H9 (cell line): ENCODE data around the gene SYNE2. TPM values are rescaled to one million over a fixed set of nuclear protein-coding genes. Genes with fewer than 3 reads are reported as not detected.

Experiments
- DNase-seq: peaks from one replicate; pipeline ENCODE4 v3.0.0-alpha.2; 2017
- H2AFZ ChIP-seq: one replicate; pipeline ENCODE4 v1.6.1; 2013; ENCODE audit warnings: mild to moderate bottlenecking, low read length, control low read depth, moderate library complexity
- H2AK5ac ChIP-seq: 2 replicates; pipeline ENCODE4 v1.6.1; 2013; ENCODE audit warnings: low read length, control low read depth, mixed read lengths; ENCODE audit not compliant: insufficient read length
- H2BK120ac ChIP-seq: one replicate; pipeline ENCODE4 v1.6.1; 2013; ENCODE audit warnings: low read depth, mild to moderate bottlenecking, low read length, control low read depth, inconsistent platforms; ENCODE audit not compliant: poor library complexity, severe bottlenecking
- H2BK12ac ChIP-seq: 2 replicates; pipeline ENCODE4 v1.6.1; 2013; ENCODE audit warnings: low read length, control low read depth, mixed read lengths, low read depth; ENCODE audit not compliant: insufficient read length
- H2BK15ac ChIP-seq: 2 replicates; pipeline ENCODE4 v1.6.1; 2013; ENCODE audit warnings: low read depth, low read length, control low read depth
- H2BK20ac ChIP-seq: one replicate; pipeline ENCODE4 v1.6.1; 2013; ENCODE audit warnings: low read depth, mild to moderate bottlenecking, low read length, control low read depth, inconsistent platforms; ENCODE audit not compliant: poor library complexity, severe bottlenecking
- H2BK5ac ChIP-seq: 2 replicates; pipeline ENCODE4 v1.6.1; 2013; ENCODE audit warnings: low read length, control low read depth, mixed read lengths; ENCODE audit not compliant: insufficient read length
- H3K14ac ChIP-seq: 2 replicates; pipeline ENCODE4 v1.6.1; 2013; ENCODE audit warnings: low read length, control low read depth; ENCODE audit not compliant: insufficient read depth
- H3K18ac ChIP-seq: 2 replicates; pipeline ENCODE4 v1.6.1; 2013; ENCODE audit warnings: low read depth, mild to moderate bottlenecking, mixed read lengths, low read length, control low read depth; ENCODE audit not compliant: insufficient read length
- H3K23ac ChIP-seq: 2 replicates; pipeline ENCODE4 v1.6.1; 2013; ENCODE audit warnings: low read length, control low read depth, mixed read lengths, low read depth; ENCODE audit not compliant: insufficient read length
- H3K23me2 ChIP-seq: 2 replicates; pipeline ENCODE4 v1.6.1; 2013; ENCODE audit warnings: low read depth, mild to moderate bottlenecking, mixed read lengths, low read length, control low read depth; ENCODE audit not compliant: insufficient read length, poor library complexity, severe bottlenecking
- H3K27ac ChIP-seq: 2 replicates; pipeline ENCODE4 v1.5.1; 2013; ENCODE audit warnings: low read length, control low read depth, mixed read lengths, low read depth; ENCODE audit not compliant: insufficient read length
- H3K27me3 ChIP-seq: 2 replicates; pipeline ENCODE4 v1.6.1; 2013; ENCODE audit warnings: low read length, control low read depth, inconsistent platforms; ENCODE audit not compliant: insufficient read depth
- H3K4ac ChIP-seq: 2 replicates; pipeline ENCODE4 v1.6.1; 2013; ENCODE audit warnings: low read depth, mild to moderate bottlenecking, control low read depth, inconsistent platforms, low read length, moderate library complexity
- H3K4me1 ChIP-seq: 2 replicates; pipeline ENCODE4 v1.6.1; 2013; ENCODE audit warnings: low read length, control low read depth, inconsistent platforms; ENCODE audit not compliant: insufficient read depth
- H3K4me2 ChIP-seq: 2 replicates; pipeline ENCODE4 v1.6.1; 2013; ENCODE audit warnings: low read length, control low read depth, mixed read lengths; ENCODE audit not compliant: insufficient read length, insufficient read depth
- H3K56ac ChIP-seq: 2 replicates; pipeline ENCODE4 v1.6.1; 2013; ENCODE audit warnings: low read depth, mild to moderate bottlenecking, mixed read lengths, low read length, control low read depth; ENCODE audit not compliant: insufficient read length
- H3K79me1 ChIP-seq: 2 replicates; pipeline ENCODE4 v1.6.1; 2013; ENCODE audit warnings: low read depth, mild to moderate bottlenecking, moderate library complexity, low read length, control low read depth, inconsistent platforms; ENCODE audit not compliant: insufficient read depth, poor library complexity, severe bottlenecking
- H3K79me2 ChIP-seq: 2 replicates; pipeline ENCODE4 v1.6.1; 2013; ENCODE audit warnings: low read length, control low read depth, inconsistent platforms; ENCODE audit not compliant: insufficient read depth
- H3K9ac ChIP-seq: 2 replicates; pipeline ENCODE4 v1.6.1; 2013; ENCODE audit warnings: low read length, control low read depth, mixed read lengths; ENCODE audit not compliant: insufficient read length; ENCODE audit errors: extremely low read depth
- H3K9me3 ChIP-seq: one replicate; pipeline ENCODE4 v1.6.1; 2013; ENCODE audit warnings: low read depth, low read length, inconsistent platforms; ENCODE audit not compliant: control insufficient read depth
- H3T11ph ChIP-seq: one replicate; pipeline ENCODE4 v1.6.1; 2013; ENCODE audit warnings: mild to moderate bottlenecking, low read length, control low read depth, inconsistent platforms
- H4K20me1 ChIP-seq: one replicate; pipeline ENCODE4 v1.6.1; 2013; ENCODE audit not compliant: control insufficient read depth, insufficient read length, insufficient read depth
- H4K5ac ChIP-seq: 2 replicates; pipeline ENCODE4 v1.6.1; 2013; ENCODE audit warnings: low read depth, mild to moderate bottlenecking, mixed read lengths, low read length, control low read depth; ENCODE audit not compliant: insufficient read length
- H4K8ac ChIP-seq: replicated peaks from 2 replicates; pipeline ENCODE4 v1.6.1; 2013; ENCODE audit warnings: low read length, control low read depth, mixed read lengths, low read depth; ENCODE audit not compliant: insufficient read length
- H4K91ac ChIP-seq: 2 replicates; pipeline ENCODE4 v1.6.1; 2013; ENCODE audit warnings: low read depth, mild to moderate bottlenecking, moderate library complexity, mixed read lengths, low read length, control low read depth; ENCODE audit not compliant: insufficient read length
- H3K27ac Mint-ChIP-seq, 3 experiments: 2 replicates in 2 of 3; 3 replicates in 1 of 3; pipeline ENCODE4 v1.8.0; 2020 to 2021; ENCODE audit warnings: mixed read lengths in 3 of 3, mild to moderate bottlenecking in 1 of 3, moderate library complexity in 1 of 3
- H3K27me3 Mint-ChIP-seq: 2 replicates; pipeline ENCODE4 v1.8.0; 2021; ENCODE audit warnings: low read depth, mild to moderate bottlenecking, moderate library complexity, mixed read lengths
- H3K36me3 Mint-ChIP-seq, 3 experiments: 2 replicates in 2 of 3; 3 replicates in 1 of 3; pipeline ENCODE4 v1.8.0; 2020 to 2021; ENCODE audit warnings: low read depth in 3 of 3, mixed read lengths in 3 of 3; ENCODE audit not compliant: insufficient read depth in 1 of 3
- H3K4me1 Mint-ChIP-seq, 2 experiments: 2 replicates each; pipeline ENCODE4 v1.8.0; 2020; ENCODE audit warnings: mixed read lengths in 2 of 2
- H3K4me3 Mint-ChIP-seq, 2 experiments: 2 replicates in 1 of 2; 3 replicates in 1 of 2; pipeline ENCODE4 v1.8.0; 2020 to 2021; ENCODE audit warnings: mild to moderate bottlenecking in 2 of 2, mixed read lengths in 2 of 2, moderate library complexity in 1 of 2
- H3K9me3 Mint-ChIP-seq, 2 experiments: 2 replicates in 1 of 2; 3 replicates in 1 of 2; pipeline ENCODE4 v1.8.0; 2020; ENCODE audit warnings: mild to moderate bottlenecking in 2 of 2, mixed read lengths in 2 of 2, moderate library complexity in 1 of 2
- WGBS: extraction: QIAGEN DNeasy Blood & Tissue Kit; methylation state at CpG from one replicate; pipeline ENCODE4 v1.1.7; 2013; ENCODE audit warnings: missing lambda C conversion rate, low lambda C conversion rate, mixed read lengths; ENCODE audit not compliant: insufficient read length; ENCODE audit errors: extremely low coverage; 5-methylcytosine and 5-hydroxymethylcytosine counted together
- total RNA-seq: library from RNA; stranded (reverse); gene quantifications from 2 replicates; pipeline ENCODE4 v1.2.1, GENCODE V29; 2021
- TF ChIP-seq, protein P1 (sequence below): fragments of 200-600 bp; sonication (generic); conservative IDR thresholded peaks from 3 replicates; pipeline ENCODE4 v1.8.0; 2021; ENCODE audit warnings: antibody characterized with exemption, mild to moderate bottlenecking

Gene SYNE2
- total RNA-seq, 1 experiment from 2014 or later: 43.3 TPM

DNA sequence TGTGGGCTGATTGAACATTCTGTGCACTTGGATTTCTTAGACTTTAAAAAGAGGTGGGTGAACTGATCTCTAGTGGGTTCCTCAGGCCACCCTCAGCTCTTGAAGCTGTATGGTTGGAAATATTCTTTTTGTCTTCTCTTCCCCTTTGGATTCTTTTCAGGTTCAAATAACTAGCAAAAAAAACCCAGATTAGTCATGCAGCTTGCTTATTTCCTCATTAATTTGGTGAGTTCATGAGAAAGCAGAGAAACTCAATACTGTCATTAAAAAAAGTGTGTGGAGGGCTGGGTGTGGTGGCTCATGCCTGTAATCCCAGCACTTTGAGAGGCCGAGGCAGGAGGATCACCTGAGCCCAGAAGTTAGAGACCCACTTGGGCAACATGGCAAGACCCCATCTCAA is 258.0 kb downstream of the SYNE2 start:
- Histone ChIP-seq H3K79me1 (no peaks in the 10 kb centered on the region), H2BK5ac (no peak overlapping the region), H3K4me2 (no peak overlapping the region), H4K20me1 (no peaks in the 10 kb centered on the region), H2BK15ac (no peak overlapping the region), H3K27me3 (no peaks in the 10 kb centered on the region), H2BK120ac (no peak overlapping the region), H3K9ac (no peak overlapping the region), H4K8ac (no peak overlapping the region), H3K4ac (no peak overlapping the region), H3K79me2 (no peaks in the 10 kb centered on the region), H3K4me1 (peaks cover 2% of the 10 kb centered on the region; the same call in 1 of the 2 replicates), H2AK5ac (no peak overlapping the region), H3K23me2 (no peaks in the 10 kb centered on the region), H2BK20ac (no peak overlapping the region), H3K9me3 (no peaks in the 10 kb centered on the region), H4K91ac (no peak overlapping the region), H3K18ac (no peak overlapping the region), H2AFZ (no peak overlapping the region), H3K23ac (no peak overlapping the region), H3K14ac (no peak overlapping the region), H3K56ac (no peak overlapping the region), H3K27ac (no peak overlapping the region), H4K5ac (no peak overlapping the region), H2BK12ac (no peak overlapping the region), H3T11ph (no peak overlapping the region)
- TF ChIP-seq, protein P1, sequence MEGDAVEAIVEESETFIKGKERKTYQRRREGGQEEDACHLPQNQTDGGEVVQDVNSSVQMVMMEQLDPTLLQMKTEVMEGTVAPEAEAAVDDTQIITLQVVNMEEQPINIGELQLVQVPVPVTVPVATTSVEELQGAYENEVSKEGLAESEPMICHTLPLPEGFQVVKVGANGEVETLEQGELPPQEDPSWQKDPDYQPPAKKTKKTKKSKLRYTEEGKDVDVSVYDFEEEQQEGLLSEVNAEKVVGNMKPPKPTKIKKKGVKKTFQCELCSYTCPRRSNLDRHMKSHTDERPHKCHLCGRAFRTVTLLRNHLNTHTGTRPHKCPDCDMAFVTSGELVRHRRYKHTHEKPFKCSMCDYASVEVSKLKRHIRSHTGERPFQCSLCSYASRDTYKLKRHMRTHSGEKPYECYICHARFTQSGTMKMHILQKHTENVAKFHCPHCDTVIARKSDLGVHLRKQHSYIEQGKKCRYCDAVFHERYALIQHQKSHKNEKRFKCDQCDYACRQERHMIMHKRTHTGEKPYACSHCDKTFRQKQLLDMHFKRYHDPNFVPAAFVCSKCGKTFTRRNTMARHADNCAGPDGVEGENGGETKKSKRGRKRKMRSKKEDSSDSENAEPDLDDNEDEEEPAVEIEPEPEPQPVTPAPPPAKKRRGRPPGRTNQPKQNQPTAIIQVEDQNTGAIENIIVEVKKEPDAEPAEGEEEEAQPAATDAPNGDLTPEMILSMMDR: no peak
- no peaks in the 10 kb centered on the region for H3K9me3 Mint-ChIP-seq
- H3K27me3 Mint-ChIP-seq: no peaks in the 10 kb centered on the region
- no CpG with 5 or more reads among the region's 1 CpG for WGBS
- H3K27ac Mint-ChIP-seq: no peak overlapping the region
- H3K4me3 Mint-ChIP-seq: no peak overlapping the region
- no peak for DNase-seq
- peaks cover 0 to 12% (median 9%) of the 10 kb centered on the region in 3 experiments; a peak in 3 of 7 replicates for H3K36me3 Mint-ChIP-seq
- peaks cover 8 to 14% of the 10 kb centered on the region in 2 experiments for H3K4me1 Mint-ChIP-seq
